Metanephros (tissue), 1 donor: ENCODE measurements around the gene SPATA31D1. TPM values are rescaled to one million over a fixed set of nuclear protein-coding genes. Genes with fewer than 3 reads are reported as not detected.

Experiments
- total RNA-seq: library from RNA; depleted of rRNA; stranded (reverse); fragments of >200 nt; gene quantifications from one replicate; pipeline ENCODE4 v1.2.3, GENCODE V29; 2014

The SPATA31D1 gene
- total RNA-seq: not detected

DNA sequence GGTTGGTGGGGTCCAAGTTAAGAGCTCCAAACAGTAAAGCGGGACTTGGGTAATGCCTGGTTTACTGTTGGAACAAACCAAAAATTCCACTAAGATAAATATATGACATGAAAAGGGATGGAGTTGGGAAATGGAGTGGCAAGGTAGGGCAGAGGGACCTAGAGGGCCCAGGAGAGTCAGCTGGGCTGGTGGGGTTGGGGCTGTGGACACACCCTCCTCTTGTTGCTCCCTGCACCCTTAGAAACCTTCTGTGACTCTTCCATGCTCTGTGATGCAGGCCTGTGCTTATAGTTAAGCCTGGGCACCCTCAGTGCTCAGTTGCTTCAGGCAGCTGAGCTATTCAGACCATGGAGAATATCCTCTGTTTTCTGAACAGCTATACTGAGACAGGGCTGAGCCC lies at the start of gene SPATA31D1:
Gene SPATA31D1 (plus strand): TSS at position 301 of the 400 bp plus-strand sequence. CDS start 47 bp downstream, at position 348.

GRCh38 chr9:81943393-81943792 lies 45.2 kb upstream of the SPATA31D1 start, which contains the start of gene SPATA31D3:
TSS of gene SPATA31D3 (plus strand) at chr9:81943500. CDS start at chr9:81943586, 86 bp downstream.

Other genes with a start within 250 kb of the SPATA31D1 start
- gene SPATA31D4, start 60.3 kb upstream of the SPATA31D1 start, total RNA-seq: not detected
- gene SPATA31D3, start 45.3 kb upstream of the SPATA31D1 start, total RNA-seq: not detected